Measurements from ENCODE around the gene MYH4.

Gene MYH4

GRCh38 chr17:10469459-10469858 is at the start of gene MYH4:
Gene MYH4, minus strand, starts transcription at chr17:10469559. Its CDS starts 2,814 bp downstream, at chr17:10466745.
- DNase-seq = no peak

GRCh38 chr17:10518271-10519037 is 49.1 kb upstream of the MYH4 start, which contains the start of gene MYH1:
Gene MYH1, minus strand, starts transcription at chr17:10518542. Its CDS starts 1,900 bp downstream, at chr17:10516642.
- no peak for DNase-seq

DNA sequence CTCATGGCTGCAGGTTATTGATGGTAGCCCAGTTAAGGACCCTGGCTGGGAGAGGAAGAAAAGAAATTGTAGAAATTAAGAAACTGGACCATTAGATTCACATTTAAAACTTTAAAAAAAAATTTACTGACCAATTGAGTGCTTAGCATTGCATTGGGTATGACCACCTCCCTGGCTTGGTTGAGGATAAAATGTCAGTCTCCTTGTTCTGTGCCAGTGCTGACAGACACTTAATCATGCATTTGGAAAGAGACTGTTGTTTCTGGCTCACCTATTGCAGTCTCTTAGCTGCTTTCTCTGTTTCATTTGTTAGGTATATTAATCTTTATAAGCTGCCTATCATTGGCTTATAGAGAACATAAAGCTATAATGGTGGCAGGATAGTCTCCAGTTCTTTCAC is 47.3 kb upstream of the MYH4 start:
- no peak for DNase-seq

- no peak for DNase-seq
These were observed 46.7 kb upstream of the MYH4 start for GRCh38 chr17:10516065-10516464.

GRCh38 chr17:10513299-10514067 is 44.1 kb upstream of the MYH4 start:
- no peak for DNase-seq

GRCh38 chr17:10512856-10513255 is 43.5 kb upstream of the MYH4 start:
- no peak for DNase-seq

- no peak for DNase-seq
These were observed 30.6 kb upstream of the MYH4 start for GRCh38 chr17:10499950-10500349.

DNA sequence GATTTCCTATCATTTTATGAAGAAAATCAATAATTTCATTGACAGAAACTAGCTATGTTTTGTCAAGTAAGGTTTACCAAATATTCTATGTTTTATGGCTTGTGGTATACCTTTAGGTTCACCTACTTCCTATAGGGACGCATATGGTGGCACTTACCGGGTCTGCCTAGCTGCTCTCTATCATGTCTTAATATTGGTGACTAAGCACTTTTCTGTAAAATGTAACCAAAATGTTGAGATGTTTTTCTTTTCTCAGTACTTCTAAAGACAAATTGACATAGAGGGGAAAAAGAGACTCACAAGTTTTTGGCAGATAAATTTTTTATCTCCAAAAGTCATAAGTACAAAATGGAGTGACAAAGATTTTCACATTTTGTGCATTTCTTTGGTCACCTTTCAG is 22.6 kb upstream of the MYH4 start:
- DNase-seq = no peak

GRCh38 chr17:10482252-10482651 is 12.9 kb upstream of the MYH4 start:
- no peak for DNase-seq

DNA sequence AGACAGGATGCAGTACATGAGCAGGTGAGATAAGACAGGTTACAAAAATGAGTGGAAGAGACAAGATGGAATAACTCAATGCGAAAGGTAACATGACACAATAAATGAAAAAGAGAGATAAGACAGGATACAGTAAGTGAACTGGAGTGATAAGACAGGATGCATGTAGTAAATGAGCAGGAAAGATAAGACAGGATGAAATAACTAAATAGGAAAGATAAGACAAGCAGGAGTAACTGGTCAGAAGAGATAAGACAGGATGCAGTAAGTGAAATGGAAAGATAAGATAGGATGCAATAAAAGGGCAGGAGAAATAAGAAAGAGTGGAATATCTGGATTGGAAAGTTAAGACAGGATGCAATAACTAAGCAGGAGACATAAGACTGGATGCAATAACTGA is 8.3 kb upstream of the MYH4 start:
- DNase-seq = no peak

- DNase-seq = no peak
These were observed 5.2 kb upstream of the MYH4 start for GRCh38 chr17:10474536-10474935.

GRCh38 chr17:10471858-10472257 is 2.5 kb upstream of the MYH4 start:
- no peak for DNase-seq

DNA sequence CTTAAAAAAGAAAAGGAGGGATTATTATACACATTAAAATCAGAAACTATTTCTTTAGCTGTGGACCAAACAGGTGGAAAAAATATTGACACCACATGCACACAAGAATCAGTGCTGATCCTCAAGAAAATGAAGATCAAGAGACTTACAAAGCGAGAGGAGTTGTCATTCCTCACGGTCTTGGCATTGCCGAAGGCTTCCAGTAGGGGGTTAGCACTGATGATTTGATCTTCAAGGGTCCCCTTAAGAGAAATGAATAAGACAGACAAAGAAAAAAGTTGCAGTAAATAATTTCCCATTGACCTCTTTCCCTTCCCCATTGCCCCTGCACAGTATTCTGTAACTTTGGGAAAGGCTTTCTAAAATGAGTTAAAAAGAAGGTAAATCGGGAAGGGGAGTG is 6.0 kb downstream of the MYH4 start:
- DNase-seq = no peak

GRCh38 chr17:10460062-10460461 is 9.3 kb downstream of the MYH4 start:
- no peak for DNase-seq

DNA sequence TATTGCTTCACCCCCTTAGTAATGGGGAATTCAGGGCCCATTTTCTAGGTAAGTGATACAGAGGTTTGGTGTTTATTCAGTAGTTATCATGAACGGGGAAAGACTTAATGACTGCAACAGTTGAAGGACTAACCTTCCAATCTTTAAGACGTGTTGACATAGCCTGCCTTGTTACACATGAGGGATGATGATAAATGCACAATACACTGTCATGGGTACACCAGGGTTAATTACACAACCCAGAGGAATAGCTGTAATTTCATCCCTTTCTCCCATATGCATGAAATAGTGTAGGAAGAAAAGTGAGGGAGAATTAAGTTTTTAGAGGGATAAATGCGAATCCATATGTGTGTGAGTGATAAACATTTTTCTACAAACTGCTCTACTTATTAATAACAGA is 10.7 kb downstream of the MYH4 start:
- DNase-seq = no peak

DNA sequence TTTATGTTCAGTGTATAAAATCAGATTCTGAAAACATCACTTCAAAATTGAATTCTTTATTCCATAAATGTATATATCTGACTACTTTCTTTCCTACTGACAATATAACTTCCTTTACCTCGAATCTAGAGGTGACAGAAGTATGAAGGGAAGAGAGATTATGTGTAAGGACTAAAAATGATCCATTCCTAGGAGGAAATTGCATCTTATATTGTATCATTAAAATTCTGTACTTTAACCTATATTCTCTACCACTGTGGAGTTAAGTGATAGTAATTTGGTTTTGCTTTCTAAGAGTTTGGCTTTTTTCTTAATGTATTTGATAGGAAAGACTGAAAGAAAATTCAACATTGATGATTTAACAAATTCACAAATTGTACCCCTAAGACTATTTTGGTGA is 11.4 kb downstream of the MYH4 start:
- no peak for DNase-seq

DNA sequence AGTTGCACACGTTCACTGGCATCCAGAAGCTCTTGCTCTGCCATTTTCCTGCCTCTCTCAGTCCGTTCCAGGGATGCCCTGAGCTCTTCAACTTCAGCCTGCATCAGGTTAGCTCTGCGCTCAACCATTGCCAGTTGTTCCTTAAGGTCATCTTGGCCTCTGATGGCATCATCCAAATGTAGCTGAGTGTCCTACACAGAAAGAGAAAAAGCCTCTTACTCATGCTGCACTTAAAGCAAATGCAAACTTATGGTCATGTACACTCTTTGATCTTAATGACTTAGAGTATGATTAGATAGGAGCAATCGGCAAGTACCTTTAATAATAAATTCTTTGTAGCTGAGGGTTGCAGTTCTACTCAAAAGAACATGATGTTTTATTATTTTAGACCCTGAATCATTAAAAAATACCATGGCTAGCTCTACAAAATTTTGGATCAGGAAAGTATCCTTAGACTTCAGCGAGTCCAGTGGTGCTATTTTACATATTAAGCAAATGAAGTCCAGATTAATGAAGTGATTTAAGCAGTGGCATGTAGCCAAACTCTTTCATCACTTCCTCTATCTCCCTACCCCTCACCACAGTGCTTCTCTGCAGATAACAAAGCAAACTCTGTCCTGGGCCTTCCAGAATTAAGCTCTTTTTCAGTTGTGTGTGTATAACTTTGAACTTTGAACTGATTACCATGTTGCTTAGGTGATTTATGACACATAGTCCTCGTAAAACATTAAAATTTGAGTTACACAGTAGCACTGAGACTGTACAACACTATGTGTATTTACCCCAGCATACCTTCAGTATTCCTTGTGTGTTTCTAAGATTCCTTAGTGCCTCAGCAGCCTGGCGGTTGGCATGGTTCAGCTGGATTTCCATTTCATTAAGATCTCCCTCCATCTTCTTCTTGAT is 22.1 kb downstream of the MYH4 start:
- DNase-seq = no peak

DNA sequence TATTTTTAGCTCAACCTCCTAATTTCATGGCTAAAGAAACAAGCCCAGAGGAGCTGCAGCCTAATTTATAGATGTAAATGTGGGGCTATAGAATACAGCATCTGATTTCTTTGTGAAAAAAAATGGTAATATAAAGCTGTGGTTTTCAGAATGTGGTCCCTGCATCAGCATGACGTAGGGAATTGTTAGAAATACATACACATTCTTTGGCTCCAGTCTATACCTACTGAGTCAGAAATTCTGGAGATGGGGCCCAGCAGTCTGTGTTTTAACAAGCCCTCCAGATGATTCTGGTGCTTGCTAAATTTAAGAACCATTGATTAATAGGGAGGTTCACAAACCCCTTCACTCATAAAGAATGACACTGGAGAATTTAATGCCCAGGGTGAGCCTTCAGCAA is 29.5 kb downstream of the MYH4 start:
- DNase-seq = no peak

DNA sequence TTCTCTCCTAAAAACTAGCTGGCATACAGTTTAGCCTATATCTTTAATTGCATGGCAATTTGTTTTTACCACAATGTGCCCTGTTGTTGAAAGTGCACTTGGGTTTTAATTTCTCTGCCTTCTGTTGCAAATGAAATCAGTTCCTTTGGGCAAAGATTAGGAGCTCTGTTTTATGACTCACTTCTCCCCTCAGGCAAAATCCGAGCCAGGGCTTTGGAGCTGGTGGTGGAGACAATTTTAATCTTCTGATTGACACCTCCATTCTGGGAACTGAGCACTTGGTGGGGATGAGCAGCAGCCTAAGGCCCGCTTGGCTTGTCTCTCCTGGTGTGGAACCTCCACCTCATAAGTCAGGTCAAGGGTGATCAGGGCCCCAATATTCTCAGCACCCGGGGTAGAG is 34.3 kb downstream of the MYH4 start:
- no peak for DNase-seq

GRCh38 chr17:10429421-10430045 is 39.8 kb downstream of the MYH4 start:
- DNase-seq = no peak

DNA sequence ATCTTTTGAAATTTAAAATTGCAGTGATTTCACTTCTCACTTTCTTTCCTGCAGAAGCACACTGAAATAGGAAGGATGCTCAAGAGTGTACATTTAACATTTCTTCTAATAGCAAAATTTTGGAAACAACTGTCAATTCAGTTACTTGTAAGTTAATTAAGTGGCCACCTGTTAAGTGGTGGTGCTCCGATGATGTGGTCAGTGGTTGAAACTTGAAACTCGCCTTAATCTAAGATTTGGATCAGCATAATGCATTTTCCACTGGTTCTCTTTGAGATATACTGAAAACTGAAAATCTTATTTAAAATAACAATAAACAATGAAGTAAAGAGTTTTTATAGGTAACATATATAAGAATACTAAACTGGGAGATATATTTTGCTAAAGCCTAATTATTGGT is 40.6 kb downstream of the MYH4 start:
- no peak for DNase-seq

GRCh38 chr17:10421900-10422542 is 47.3 kb downstream of the MYH4 start, which contains the start of gene MYH8:
Gene MYH8, minus strand, starts transcription at chr17:10421950. Its CDS starts 1,723 bp downstream, at chr17:10420227.
- no peak for DNase-seq
